ENCODE data around the gene PBXIP1.

Gene PBXIP1

GRCh38 chr1:154901591-154901990 lies 54.3 kb downstream of the PBXIP1 start:
- FAIRE-seq (no peak), DNase-seq (ENCODE audit: low spot score) (no peak)

- FAIRE-seq, result no peak
Measured at GRCh38 chr1:154899041-154899440, 56.9 kb downstream of the PBXIP1 start.

GRCh38 chr1:154896771-154897286 lies 59.1 kb downstream of the PBXIP1 start:
- FAIRE-seq, result no peak
- DNase-seq (ENCODE audit: low spot score), result no peak

More at GRCh38 chr1:154899041-154899440, 56.9 kb downstream of the PBXIP1 start:
- DNase-seq (ENCODE audit: low spot score), result no peak

GRCh38 chr1:154895798-154896197 lies 60.1 kb downstream of the PBXIP1 start:
- FAIRE-seq, result no peak
- DNase-seq (ENCODE audit: low spot score), result no peak

All from RCC 7860 (cell line).